CD4-positive, CD25-positive, alpha-beta regulatory T cell (primary cell): ENCODE measurements around the gene PTOV1. TPM values are rescaled to one million over a fixed set of nuclear protein-coding genes. Genes with fewer than 3 reads are reported as not detected.
A peak's percentile ranks its signal among the peaks of the same experiment; 100 is the strongest.

ENCODE experiments used
- ATAC-seq, 2 donors: fragments of 150-1000 bp; cut with Tn5 transposase; one replicate each; pipeline ENCODE4 v1.10.0; 2021; ENCODE audit warnings: low read depth in 2 of 2, moderate number of reproducible peaks in 2 of 2, moderate library complexity in 1 of 2
- DNase-seq, 3 donors: peaks; one replicate each; pipeline versions ENCODE4 v3.0.0 to v3.0.0-alpha.2; 2012 to 2022; ENCODE audit warnings: mixed read lengths in 1 of 3
- H3K27ac ChIP-seq: one replicate; pipeline ENCODE4 v1.7.0; 2013; ENCODE audit warnings: mild to moderate bottlenecking, low read length; ENCODE audit not compliant: insufficient read depth, poor library complexity, severe bottlenecking
- H3K27me3 ChIP-seq: one replicate; pipeline ENCODE4 v1.7.0; 2013; ENCODE audit warnings: low read length; ENCODE audit not compliant: control insufficient read depth, insufficient read depth
- H3K36me3 ChIP-seq: one replicate; pipeline ENCODE4 v1.7.0; 2013; ENCODE audit warnings: mild to moderate bottlenecking, low read length, moderate library complexity; ENCODE audit not compliant: control insufficient read depth, insufficient read depth
- H3K4me1 ChIP-seq: 2 replicates; pipeline ENCODE4 v1.7.0; 2013; ENCODE audit warnings: mild to moderate bottlenecking, low read length; ENCODE audit not compliant: insufficient read depth, control insufficient read depth, poor library complexity, severe bottlenecking
- H3K4me3 ChIP-seq: one replicate; pipeline ENCODE4 v1.7.0; 2013; ENCODE audit warnings: low read depth, mild to moderate bottlenecking, low read length, moderate library complexity
- H3K9me3 ChIP-seq, 2 experiments: 1 replicate in 1 of 2; 2 replicates in 1 of 2; pipeline ENCODE4 v1.7.0; 2013; ENCODE audit warnings: low read length in 2 of 2, mild to moderate bottlenecking in 1 of 2, moderate library complexity in 1 of 2; ENCODE audit not compliant: control insufficient read depth in 2 of 2
- H3K27ac Mint-ChIP-seq, 3 donors: one replicate each; pipeline ENCODE4 v1.8.0; 2020 to 2022; ENCODE audit warnings: mild to moderate bottlenecking in 3 of 3, mixed read lengths in 3 of 3, moderate library complexity in 2 of 3
- H3K27me3 Mint-ChIP-seq: one replicate; pipeline ENCODE4 v1.8.0; 2022; ENCODE audit warnings: mild to moderate bottlenecking, mixed read lengths
- H3K36me3 Mint-ChIP-seq: one replicate; pipeline ENCODE4 v1.8.0; 2020; ENCODE audit warnings: mixed read lengths
- H3K4me1 Mint-ChIP-seq, 4 donors: one replicate each; pipeline ENCODE4 v1.8.0; 2020 to 2022; ENCODE audit warnings: mixed read lengths in 4 of 4, mild to moderate bottlenecking in 1 of 4
- H3K4me3 Mint-ChIP-seq, 4 donors: one replicate each; pipeline ENCODE4 v1.8.0; 2020 to 2022; ENCODE audit warnings: mild to moderate bottlenecking in 4 of 4, mixed read lengths in 4 of 4, moderate library complexity in 3 of 4
- H3K9me3 Mint-ChIP-seq, 7 donors: one replicate each; pipeline ENCODE4 v1.8.0; 2020 to 2022; ENCODE audit warnings: mixed read lengths in 7 of 7, mild to moderate bottlenecking in 3 of 7, moderate library complexity in 2 of 7
- polyA plus RNA-seq, 4 donors: library from polyadenylated mRNA; unstranded; fragments of 300-500 nt; fragmentation: Illumina TruSeq; gene quantifications; one replicate each; pipeline ENCODE4 v1.2.3, GENCODE V29; 2021
- total RNA-seq: library from RNA; stranded (reverse); gene quantifications from one replicate; pipeline ENCODE4 v1.2.3, GENCODE V29; 2022

PTOV1 gene
- total RNA-seq = 116 TPM
- polyA plus RNA-seq = 10 to 100 TPM; 26.8 to 45.6 (median 34.2) TPM

DNA sequence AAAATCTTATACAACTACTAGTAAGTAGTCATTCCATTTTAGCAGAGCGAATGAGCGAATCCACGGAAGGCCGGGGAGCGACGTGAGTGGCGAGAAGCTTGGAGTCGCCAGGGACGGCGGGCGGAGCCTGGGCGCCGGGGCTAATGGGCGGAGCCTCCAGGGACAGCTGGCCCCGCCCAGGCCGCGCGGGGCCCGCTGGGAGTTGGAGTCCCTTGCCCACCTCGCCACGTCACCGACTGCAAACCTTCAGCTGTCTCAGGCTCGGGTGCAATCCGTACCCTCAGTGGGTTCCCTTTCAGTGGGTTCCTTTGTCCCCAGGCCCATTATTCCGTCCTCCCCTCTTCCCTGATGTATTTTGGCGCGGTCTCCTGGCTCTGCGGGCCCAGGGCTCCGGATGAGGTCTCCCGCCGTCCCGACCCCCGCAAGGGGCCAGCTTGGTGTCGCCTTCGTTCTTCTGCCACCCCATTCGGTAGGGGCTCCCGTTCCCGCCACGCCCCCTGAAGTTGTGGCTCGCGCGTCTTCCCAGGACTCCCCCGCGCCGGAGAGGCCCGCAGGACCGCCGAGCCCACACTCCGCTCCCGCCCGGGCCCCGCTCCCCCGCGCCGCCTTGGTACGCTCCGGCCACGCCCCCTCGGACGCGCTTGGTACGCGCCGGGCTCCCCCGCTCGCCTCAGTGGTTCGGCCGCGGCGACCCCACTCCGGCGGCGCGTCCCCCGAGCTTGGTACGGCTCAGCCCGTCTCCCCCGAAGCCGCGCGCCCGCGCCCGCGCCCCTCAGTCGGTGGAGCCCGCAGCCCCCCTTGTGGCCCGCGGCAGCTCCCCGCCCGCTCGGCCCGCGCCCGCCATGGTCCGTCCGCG, at the start of gene PTOV1:
PTOV1 (plus strand) TSS at position 673 of the 856 bp plus-strand sequence.
- H3K27me3 Mint-ChIP-seq = no peaks in the 10 kb centered on the region
- Histone ChIP-seq H3K4me1 (peaks cover 21% of the 10 kb centered on the region), H3K9me3 (no peaks in the 10 kb centered on the region), H3K27me3 (peaks cover 2% of the 10 kb centered on the region), H3K27ac (peak within 1 kb of the TSS; percentile 94), H3K4me3 (peak within 1 kb of the TSS; percentile 72), H3K36me3 (no peaks in the 10 kb centered on the region)
- ATAC-seq (peak; percentile 90), DNase-seq (peak; percentile 82 to 92 (median 87))
- H3K9me3 Mint-ChIP-seq = peaks cover 0 to 2% (median 0%) of the 10 kb centered on the region in 7 donors
- peak within 1 kb of the TSS; percentile 93 to 96 (median 94) for H3K4me3 Mint-ChIP-seq
- H3K36me3 Mint-ChIP-seq = no peaks in the 10 kb centered on the region
- H3K27ac Mint-ChIP-seq = peak within 1 kb of the TSS; percentile 92 to 98 (median 96)
- peaks cover 7 to 42% (median 36%) of the 10 kb centered on the region in 4 donors for H3K4me1 Mint-ChIP-seq

DNA sequence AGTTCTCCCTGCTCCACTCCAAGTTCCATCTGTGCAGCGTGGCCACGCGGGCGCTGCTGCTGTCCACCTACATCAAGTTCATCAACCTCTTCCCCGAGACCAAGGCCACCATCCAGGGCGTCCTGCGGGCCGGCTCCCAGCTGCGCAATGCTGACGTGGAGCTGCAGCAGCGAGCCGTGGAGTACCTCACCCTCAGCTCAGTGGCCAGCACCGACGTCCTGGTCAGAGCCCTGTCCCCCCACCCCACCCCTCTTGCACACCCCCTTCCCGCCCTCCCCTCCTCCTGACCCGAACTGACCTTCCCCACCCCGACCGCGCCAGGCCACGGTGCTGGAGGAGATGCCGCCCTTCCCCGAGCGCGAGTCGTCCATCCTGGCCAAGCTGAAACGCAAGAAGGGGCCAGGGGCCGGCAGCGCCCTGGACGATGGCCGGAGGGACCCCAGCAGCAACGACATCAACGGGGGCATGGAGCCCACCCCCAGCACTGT, 49.5 kb upstream of the PTOV1 start:
- no peaks in the 10 kb centered on the region for H3K27me3 ChIP-seq
- Mint-ChIP-seq H3K36me3 (peaks cover 17% of the 10 kb centered on the region), H3K4me1 (peaks cover 0 to 2% (median 1%) of the 10 kb centered on the region in 4 donors), H3K4me3 (no peak overlapping the region), H3K9me3 (no peaks in the 10 kb centered on the region), H3K27ac (no peak overlapping the region), H3K27me3 (no peaks in the 10 kb centered on the region)
- no peak overlapping the region for H3K27ac ChIP-seq
- no peak for DNase-seq
- no peaks in the 10 kb centered on the region for H3K4me1 ChIP-seq
- H3K9me3 ChIP-seq = no peaks in the 10 kb centered on the region
- no peak overlapping the region for H3K4me3 ChIP-seq
- no peak for ATAC-seq
- peaks cover 46% of the 10 kb centered on the region for H3K36me3 ChIP-seq

DNA sequence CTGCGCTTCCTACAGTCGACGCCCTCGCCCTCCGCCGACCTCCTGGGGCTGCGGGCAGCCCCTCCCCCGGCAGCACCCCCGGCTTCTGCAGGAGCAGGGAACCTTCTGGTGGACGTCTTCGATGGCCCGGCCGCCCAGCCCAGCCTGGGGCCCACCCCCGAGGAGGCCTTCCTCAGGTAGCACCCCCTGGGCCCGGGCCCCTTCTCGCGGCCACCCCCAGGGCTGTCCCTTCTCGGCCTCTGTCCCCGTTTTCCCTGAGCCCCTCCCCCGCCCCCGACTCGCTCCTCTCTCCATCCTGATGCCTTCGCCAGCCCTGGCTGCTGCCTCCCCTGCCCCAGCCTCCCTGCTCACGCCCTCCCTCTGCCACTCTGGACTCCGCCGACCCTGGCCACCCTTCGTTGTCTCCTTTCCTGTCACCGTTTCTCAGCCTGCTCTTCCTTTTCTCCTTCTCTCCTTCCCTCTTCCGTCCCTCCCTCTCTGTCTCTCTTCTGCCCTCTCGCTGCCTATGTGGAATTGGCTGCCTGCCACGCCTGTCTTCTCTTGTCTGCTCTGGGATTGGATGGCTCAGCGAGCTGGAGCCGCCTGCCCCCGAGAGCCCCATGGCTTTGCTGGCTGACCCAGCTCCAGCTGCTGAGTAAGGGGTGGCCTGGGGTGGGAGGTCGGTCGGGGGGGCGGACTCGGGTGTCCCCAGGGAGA, 48.8 kb upstream of the PTOV1 start:
- Histone ChIP-seq H3K9me3 (no peaks in the 10 kb centered on the region), H3K4me1 (no peaks in the 10 kb centered on the region), H3K27me3 (no peaks in the 10 kb centered on the region), H3K36me3 (peaks cover 39% of the 10 kb centered on the region), H3K27ac (no peak overlapping the region), H3K4me3 (no peak overlapping the region)
- H3K36me3 Mint-ChIP-seq = peaks cover 11% of the 10 kb centered on the region
- no peak overlapping the region for H3K27ac Mint-ChIP-seq
- ATAC-seq = no peak
- H3K4me3 Mint-ChIP-seq = no peak overlapping the region
- H3K9me3 Mint-ChIP-seq = no peaks in the 10 kb centered on the region
- H3K4me1 Mint-ChIP-seq = peaks cover 0 to 2% (median 1%) of the 10 kb centered on the region in 4 donors
- no peaks in the 10 kb centered on the region for H3K27me3 Mint-ChIP-seq
- no peak for DNase-seq

DNA sequence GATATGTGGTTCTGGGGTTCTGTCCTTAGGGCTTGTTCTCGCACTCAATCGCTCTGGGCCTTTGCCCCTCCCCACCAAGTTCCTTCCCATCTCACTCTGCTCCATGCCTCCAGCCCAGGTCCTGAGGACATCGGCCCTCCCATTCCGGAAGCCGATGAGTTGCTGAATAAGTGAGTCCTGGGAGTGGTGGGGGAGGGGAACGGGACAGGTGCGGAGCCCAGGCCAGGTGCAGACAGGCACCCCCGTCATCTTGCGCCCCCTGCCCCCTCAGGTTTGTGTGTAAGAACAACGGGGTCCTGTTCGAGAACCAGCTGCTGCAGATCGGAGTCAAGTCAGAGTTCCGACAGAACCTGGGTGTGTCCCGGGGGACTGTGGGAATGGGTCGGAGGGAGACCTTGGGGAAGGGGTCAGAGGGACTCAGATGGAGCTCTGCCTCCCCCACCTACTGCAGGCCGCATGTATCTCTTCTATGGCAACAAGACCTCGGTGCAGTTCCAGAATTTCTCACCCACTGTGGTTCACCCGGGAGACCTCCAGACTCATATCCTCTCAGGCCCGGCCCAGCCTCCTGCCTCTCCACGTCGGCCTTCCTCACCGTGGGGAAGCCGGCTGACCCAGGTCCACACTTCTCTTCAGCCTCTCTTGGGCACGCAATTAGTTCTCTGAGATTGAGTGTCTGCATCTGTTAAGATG, 48.0 kb upstream of the PTOV1 start:
- ATAC-seq (no peak), DNase-seq (no peak)
- no peaks in the 10 kb centered on the region for H3K9me3 Mint-ChIP-seq
- H3K27me3 ChIP-seq = no peaks in the 10 kb centered on the region
- H3K36me3 ChIP-seq = peaks cover 34% of the 10 kb centered on the region
- no peaks in the 10 kb centered on the region for H3K27me3 Mint-ChIP-seq
- H3K4me3 Mint-ChIP-seq = no peak overlapping the region
- H3K4me3 ChIP-seq = no peak overlapping the region
- H3K27ac Mint-ChIP-seq = no peak overlapping the region
- no peak overlapping the region for H3K27ac ChIP-seq
- peaks cover 11% of the 10 kb centered on the region for H3K36me3 Mint-ChIP-seq
- H3K4me1 Mint-ChIP-seq = peaks cover 0 to 5% (median 1%) of the 10 kb centered on the region in 4 donors
- H3K9me3 ChIP-seq = no peaks in the 10 kb centered on the region
- no peaks in the 10 kb centered on the region for H3K4me1 ChIP-seq

DNA sequence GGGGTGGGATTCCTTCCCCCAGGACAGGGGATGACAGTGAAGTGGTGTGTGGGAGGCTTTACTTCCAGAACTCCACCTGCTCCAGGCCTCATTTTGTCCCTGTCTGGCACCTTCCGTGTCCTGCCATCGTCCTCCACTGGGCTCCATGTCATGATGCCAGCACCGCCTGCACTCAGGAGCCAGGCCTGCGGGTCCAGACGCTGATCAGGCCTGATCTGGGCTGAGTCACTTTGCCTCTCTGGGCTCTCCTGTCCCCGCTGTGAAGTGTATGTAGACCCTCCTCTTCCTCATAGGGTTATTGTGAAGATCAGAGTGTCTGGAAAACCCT, 47.5 kb upstream of the PTOV1 start:
- peaks cover 0 to 9% (median 1%) of the 10 kb centered on the region in 4 donors for H3K4me1 Mint-ChIP-seq
- peaks cover 11% of the 10 kb centered on the region for H3K36me3 Mint-ChIP-seq
- no peaks in the 10 kb centered on the region for H3K9me3 Mint-ChIP-seq
- DNase-seq (no peak), ATAC-seq (no peak)
- Histone ChIP-seq H3K27ac (no peak overlapping the region), H3K36me3 (peaks cover 31% of the 10 kb centered on the region), H3K4me3 (no peak overlapping the region), H3K27me3 (no peaks in the 10 kb centered on the region), H3K4me1 (no peaks in the 10 kb centered on the region), H3K9me3 (no peaks in the 10 kb centered on the region)
- H3K27ac Mint-ChIP-seq = no peak overlapping the region
- H3K27me3 Mint-ChIP-seq = no peaks in the 10 kb centered on the region
- no peak overlapping the region for H3K4me3 Mint-ChIP-seq

DNA sequence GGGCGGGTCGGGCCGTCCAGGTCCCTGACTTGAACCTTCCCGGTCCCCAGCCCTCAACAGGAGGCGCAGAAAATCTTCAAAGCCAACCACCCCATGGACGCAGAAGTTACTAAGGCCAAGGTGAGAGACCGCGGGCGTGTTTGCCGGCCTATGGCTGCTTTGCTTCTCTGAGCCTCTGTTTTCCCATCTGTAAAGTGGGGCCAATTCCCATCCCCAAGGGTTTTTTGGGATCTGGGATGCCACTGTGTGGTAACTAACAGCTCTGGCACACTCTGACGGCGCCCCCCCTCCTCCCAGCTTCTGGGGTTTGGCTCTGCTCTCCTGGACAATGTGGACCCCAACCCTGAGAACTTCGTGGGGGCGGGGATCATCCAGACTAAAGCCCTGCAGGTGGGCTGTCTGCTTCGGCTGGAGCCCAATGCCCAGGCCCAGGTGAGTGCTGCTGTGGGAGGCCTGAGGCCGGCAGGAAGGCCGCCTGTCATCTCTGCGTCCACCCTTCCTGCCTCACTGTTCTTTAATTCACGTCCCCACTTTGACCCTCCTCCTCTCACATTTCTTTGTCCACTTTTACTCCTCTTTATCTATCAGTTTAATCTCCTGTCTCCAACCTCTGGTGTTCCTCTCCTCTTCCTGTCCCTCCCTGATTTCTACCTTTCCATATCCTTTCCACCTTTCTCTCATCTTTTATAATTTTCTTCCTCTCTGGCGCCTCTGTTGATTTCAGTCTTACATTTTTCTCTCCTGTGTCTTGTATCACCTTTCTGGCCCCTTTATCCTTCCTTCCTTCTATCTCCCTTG, 44.9 kb upstream of the PTOV1 start:
- Mint-ChIP-seq H3K4me3 (peak overlapping the region in 1 of 4 donors; percentile 38), H3K9me3 (no peaks in the 10 kb centered on the region), H3K27ac (peak overlapping the region in 2 of 3 donors; percentile 53 to 78), H3K4me1 (peaks cover 0 to 23% (median 7%) of the 10 kb centered on the region in 4 donors), H3K36me3 (peaks cover 11% of the 10 kb centered on the region), H3K27me3 (no peaks in the 10 kb centered on the region)
- peaks cover 14% of the 10 kb centered on the region for H3K36me3 ChIP-seq
- no peaks in the 10 kb centered on the region for H3K9me3 ChIP-seq
- H3K4me1 ChIP-seq = peaks cover 14% of the 10 kb centered on the region
- no peaks in the 10 kb centered on the region for H3K27me3 ChIP-seq
- H3K27ac ChIP-seq = no peak overlapping the region
- no peak overlapping the region for H3K4me3 ChIP-seq
- ATAC-seq (no peak), DNase-seq (no peak)

DNA sequence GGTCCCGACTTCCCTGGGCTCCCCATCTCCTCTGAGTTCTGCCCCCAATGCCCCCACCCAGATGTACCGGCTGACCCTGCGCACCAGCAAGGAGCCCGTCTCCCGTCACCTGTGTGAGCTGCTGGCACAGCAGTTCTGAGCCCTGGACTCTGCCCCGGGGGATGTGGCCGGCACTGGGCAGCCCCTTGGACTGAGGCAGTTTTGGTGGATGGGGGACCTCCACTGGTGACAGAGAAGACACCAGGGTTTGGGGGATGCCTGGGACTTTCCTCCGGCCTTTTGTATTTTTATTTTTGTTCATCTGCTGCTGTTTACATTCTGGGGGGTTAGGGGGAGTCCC, 44.4 kb upstream of the PTOV1 start:
- Histone ChIP-seq H3K27ac (no peak overlapping the region), H3K36me3 (peaks cover 14% of the 10 kb centered on the region), H3K4me3 (no peak overlapping the region), H3K9me3 (no peaks in the 10 kb centered on the region), H3K4me1 (peaks cover 14% of the 10 kb centered on the region), H3K27me3 (no peaks in the 10 kb centered on the region)
- H3K4me1 Mint-ChIP-seq = peaks cover 0 to 24% (median 7%) of the 10 kb centered on the region in 4 donors
- H3K27me3 Mint-ChIP-seq = no peaks in the 10 kb centered on the region
- DNase-seq = no peak
- H3K27ac Mint-ChIP-seq = peak overlapping the region in 2 of 3 donors; percentile 53 to 78
- peak overlapping the region in 1 of 4 donors; percentile 38 for H3K4me3 Mint-ChIP-seq
- H3K36me3 Mint-ChIP-seq = peaks cover 11% of the 10 kb centered on the region
- no peak for ATAC-seq
- H3K9me3 Mint-ChIP-seq = no peaks in the 10 kb centered on the region
